Measurements from ENCODE around the gene PAM. TPM values are rescaled to one million over a fixed set of nuclear protein-coding genes. Genes with fewer than 3 reads are reported as not detected.

PAM gene
- total RNA-seq, 4 donors from 2014 or later = 102 to 210 (median 172) TPM

GRCh38 chr5:103034662-103035392 lies 279.7 kb downstream of the PAM start:
- TF ChIP-seq, protein P1, sequence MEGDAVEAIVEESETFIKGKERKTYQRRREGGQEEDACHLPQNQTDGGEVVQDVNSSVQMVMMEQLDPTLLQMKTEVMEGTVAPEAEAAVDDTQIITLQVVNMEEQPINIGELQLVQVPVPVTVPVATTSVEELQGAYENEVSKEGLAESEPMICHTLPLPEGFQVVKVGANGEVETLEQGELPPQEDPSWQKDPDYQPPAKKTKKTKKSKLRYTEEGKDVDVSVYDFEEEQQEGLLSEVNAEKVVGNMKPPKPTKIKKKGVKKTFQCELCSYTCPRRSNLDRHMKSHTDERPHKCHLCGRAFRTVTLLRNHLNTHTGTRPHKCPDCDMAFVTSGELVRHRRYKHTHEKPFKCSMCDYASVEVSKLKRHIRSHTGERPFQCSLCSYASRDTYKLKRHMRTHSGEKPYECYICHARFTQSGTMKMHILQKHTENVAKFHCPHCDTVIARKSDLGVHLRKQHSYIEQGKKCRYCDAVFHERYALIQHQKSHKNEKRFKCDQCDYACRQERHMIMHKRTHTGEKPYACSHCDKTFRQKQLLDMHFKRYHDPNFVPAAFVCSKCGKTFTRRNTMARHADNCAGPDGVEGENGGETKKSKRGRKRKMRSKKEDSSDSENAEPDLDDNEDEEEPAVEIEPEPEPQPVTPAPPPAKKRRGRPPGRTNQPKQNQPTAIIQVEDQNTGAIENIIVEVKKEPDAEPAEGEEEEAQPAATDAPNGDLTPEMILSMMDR (IDR thresholded peaks at IDR 0.05 in 4 of 5, conservative IDR thresholded peaks at IDR 0.05 in 1 of 5) = no peak
- no peak for TF ChIP-seq POLR2A (IDR thresholded peaks at IDR 0.05)

GRCh38 chr5:103035701-103036100 lies 280.6 kb downstream of the PAM start:
- H3K36me3 ChIP-seq = peaks cover 0 to 14% of the 10 kb centered on the region in 2 donors
- H3K4me1 ChIP-seq = no peaks in the 10 kb centered on the region
- DNase-seq = no peak
- no peak overlapping the region for H3K4me3 ChIP-seq
- no peaks in the 10 kb centered on the region for H3K27me3 ChIP-seq
- intact Hi-C loops (cut with DNase I; ENCODE audit: low total_unique reads) (no loop called here), in situ Hi-C loops (cut with MboI; ENCODE audit: low sequenced_read_pairs in 4 of 4) (loop anchor here in 1 of 4 donors (25.0 kb wide), 2 partner anchors 348 to 448 kb away; no protein-coding TSS in a partner anchor)
- no peak for ATAC-seq
- no peak overlapping the region for H3K27ac ChIP-seq
- TF ChIP-seq, protein P1 (IDR thresholded peaks at IDR 0.05 in 4 of 5, conservative IDR thresholded peaks at IDR 0.05 in 1 of 5) = no peak
- TF ChIP-seq POLR2A (IDR thresholded peaks at IDR 0.05) = no peak
- H3K9me3 ChIP-seq = no peaks in the 10 kb centered on the region

More at GRCh38 chr5:103034662-103035392, 279.7 kb downstream of the PAM start:
- Histone ChIP-seq H3K36me3 (peaks cover 0 to 22% of the 10 kb centered on the region in 2 donors), H3K27ac (no peak overlapping the region), H3K9me3 (no peaks in the 10 kb centered on the region), H3K4me1 (no peaks in the 10 kb centered on the region), H3K27me3 (no peaks in the 10 kb centered on the region), H3K4me3 (no peak overlapping the region)
- intact Hi-C loops (cut with DNase I; ENCODE audit: low total_unique reads) (no loop called here), in situ Hi-C loops (cut with MboI; ENCODE audit: low sequenced_read_pairs in 4 of 4) (loop anchor here in 1 of 4 donors (25.0 kb wide), 2 partner anchors 348 to 448 kb away; no protein-coding TSS in a partner anchor)
- no peak for DNase-seq
- ATAC-seq = peak; percentile 20 to 21

GRCh38 chr5:103036601-103037000 lies 281.5 kb downstream of the PAM start:
- no peaks in the 10 kb centered on the region for H3K9me3 ChIP-seq
- in situ Hi-C loops (cut with MboI; ENCODE audit: low sequenced_read_pairs in 4 of 4) = loop anchor here in 1 of 4 donors (25.0 kb wide), 2 partner anchors 349 to 449 kb away; no protein-coding TSS in a partner anchor
- peaks cover 0 to 8% of the 10 kb centered on the region in 2 donors for H3K36me3 ChIP-seq
- no peak for DNase-seq
- no peak for TF ChIP-seq POLR2A (IDR thresholded peaks at IDR 0.05)
- TF ChIP-seq, protein P1 (IDR thresholded peaks at IDR 0.05 in 4 of 5, conservative IDR thresholded peaks at IDR 0.05 in 1 of 5) = no peak
- H3K4me1 ChIP-seq = no peaks in the 10 kb centered on the region
- H3K27ac ChIP-seq = no peak overlapping the region
- no peak overlapping the region for H3K4me3 ChIP-seq
- no peaks in the 10 kb centered on the region for H3K27me3 ChIP-seq
- no peak for ATAC-seq
- intact Hi-C loops (cut with DNase I; ENCODE audit: low total_unique reads) = no loop called here

DNA sequence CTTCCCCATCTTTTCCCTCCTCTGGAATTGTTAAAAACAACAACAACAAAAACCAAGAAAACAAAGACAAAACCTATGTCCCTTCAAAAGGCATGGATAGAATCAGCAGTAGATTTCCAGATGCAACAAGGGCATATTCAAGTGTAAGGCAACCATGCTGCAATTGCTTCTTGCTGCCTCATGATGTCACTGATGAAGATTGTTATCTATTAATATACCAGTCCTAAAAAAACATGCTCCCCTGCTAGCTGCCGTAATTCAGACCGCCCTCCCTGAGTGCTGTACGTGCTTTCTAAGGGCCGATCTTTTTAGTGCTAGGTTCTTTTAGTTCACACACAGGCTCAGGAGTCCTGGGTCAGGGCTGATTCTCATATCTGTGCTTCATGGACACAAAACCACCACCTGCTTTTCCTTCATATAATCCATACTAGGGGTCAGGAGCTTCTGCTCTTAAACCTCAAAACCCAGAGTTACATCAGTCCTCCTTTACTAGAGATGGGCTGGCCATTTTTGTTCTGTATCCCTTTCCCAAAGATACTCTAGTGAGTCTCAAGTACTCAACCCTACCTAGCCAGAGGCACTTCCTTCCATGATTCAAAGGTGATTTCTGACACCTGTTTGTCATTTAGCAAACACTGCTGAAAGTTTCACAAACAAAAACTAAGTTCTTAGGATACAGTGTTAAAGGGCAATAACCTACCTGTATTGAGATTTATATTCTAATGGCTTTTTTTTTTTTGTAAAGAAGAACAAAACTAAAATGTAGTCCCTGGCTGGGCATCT lies 282.8 kb downstream of the PAM start:
- Histone ChIP-seq H3K9me3 (no peaks in the 10 kb centered on the region), H3K36me3 (no peaks in the 10 kb centered on the region), H3K27ac (no peak overlapping the region), H3K4me3 (no peak overlapping the region), H3K4me1 (no peaks in the 10 kb centered on the region), H3K27me3 (no peaks in the 10 kb centered on the region)
- no peak for DNase-seq
- intact Hi-C loops (cut with DNase I; ENCODE audit: low total_unique reads) = loop anchor here (2.0 kb wide), 1 partner anchor 501 kb away; no protein-coding TSS in a partner anchor
- ATAC-seq = no peak
- in situ Hi-C loops (cut with MboI; ENCODE audit: low sequenced_read_pairs in 4 of 4) = loop anchor here in 1 of 4 donors (25.0 kb wide), 2 partner anchors 351 to 451 kb away; no protein-coding TSS in a partner anchor
- TF ChIP-seq, protein P1 (IDR thresholded peaks at IDR 0.05 in 4 of 5, conservative IDR thresholded peaks at IDR 0.05 in 1 of 5) = no peak
- no peak for TF ChIP-seq POLR2A (IDR thresholded peaks at IDR 0.05)
